NCI-H2196 treated with DMSO at 0.1 percent for 48 hours (cell line): ENCODE measurements around the gene RNF148.

Source experiments
- DNase-seq: peaks from one replicate; lab custom pipeline; 2025; ENCODE audit not compliant: unreplicated experiment; lab: John Stamatoyannopoulos, UW

Gene RNF148

GRCh38 chr7:122702872-122703510 is at the start of gene RNF148:
Gene RNF148, minus strand, starts transcription at chr7:122702922. Its CDS starts 172 bp downstream, at chr7:122702750.
- no peak for DNase-seq

- no peak for DNase-seq
Measured at GRCh38 chr7:122750389-122750788, 47.7 kb upstream of the RNF148 start.

GRCh38 chr7:122748195-122748594 is 45.5 kb upstream of the RNF148 start:
- no peak for DNase-seq

GRCh38 chr7:122746948-122747347 is 44.2 kb upstream of the RNF148 start:
- no peak for DNase-seq

- no peak for DNase-seq
Measured at GRCh38 chr7:122743211-122743610, 40.5 kb upstream of the RNF148 start.

- DNase-seq = no peak
Measured at GRCh38 chr7:122738947-122739346, 36.2 kb upstream of the RNF148 start.

GRCh38 chr7:122736183-122736582 is 33.5 kb upstream of the RNF148 start:
- DNase-seq = no peak

GRCh38 chr7:122727759-122728158 is 25.0 kb upstream of the RNF148 start:
- DNase-seq = no peak

GRCh38 chr7:122727354-122727753 is 24.6 kb upstream of the RNF148 start:
- no peak for DNase-seq

GRCh38 chr7:122726881-122727280 is 24.2 kb upstream of the RNF148 start:
- no peak for DNase-seq

- no peak for DNase-seq
Measured at GRCh38 chr7:122724366-122724765, 21.6 kb upstream of the RNF148 start.

GRCh38 chr7:122719010-122719578 is 16.4 kb upstream of the RNF148 start:
- DNase-seq = no peak

GRCh38 chr7:122717356-122718089 is 14.8 kb upstream of the RNF148 start:
- no peak for DNase-seq

GRCh38 chr7:122715183-122715582 is 12.5 kb upstream of the RNF148 start:
- DNase-seq = no peak

- DNase-seq = no peak
Measured at GRCh38 chr7:122710916-122711315, 8.2 kb upstream of the RNF148 start.

GRCh38 chr7:122709930-122710646 is 7.4 kb upstream of the RNF148 start:
- DNase-seq = no peak

GRCh38 chr7:122706836-122707235 is 4.1 kb upstream of the RNF148 start:
- DNase-seq = no peak

GRCh38 chr7:122699017-122699416 is 3.7 kb downstream of the RNF148 start, which contains the start of gene RNF133:
Gene RNF133, minus strand, starts transcription at chr7:122699117. Its CDS starts 199 bp downstream, at chr7:122698918.
- no peak for DNase-seq

- no peak for DNase-seq
Measured at GRCh38 chr7:122695816-122696215, 6.9 kb downstream of the RNF148 start.

- DNase-seq = no peak
Measured at GRCh38 chr7:122694697-122695096, 8.0 kb downstream of the RNF148 start.

- no peak for DNase-seq
Measured at GRCh38 chr7:122692769-122693309, 9.9 kb downstream of the RNF148 start.
